HuH-7.5 (cell line): ENCODE measurements around the gene LRRFIP2.
"Not testable (repeated sequence)": the region's sequence is repeated elsewhere in the genome, so short reads cannot be mapped to it uniquely, and the experiment has no call there.

Source experiments
- DNase-seq: peaks from one replicate; pipeline ENCODE4 v3.0.0; 2011; ENCODE audit warnings: low spot score

The LRRFIP2 gene

GRCh38 chr3:37189109-37189508 is 14.7 kb upstream of the LRRFIP2 start:
- DNase-seq: no peak

DNA sequence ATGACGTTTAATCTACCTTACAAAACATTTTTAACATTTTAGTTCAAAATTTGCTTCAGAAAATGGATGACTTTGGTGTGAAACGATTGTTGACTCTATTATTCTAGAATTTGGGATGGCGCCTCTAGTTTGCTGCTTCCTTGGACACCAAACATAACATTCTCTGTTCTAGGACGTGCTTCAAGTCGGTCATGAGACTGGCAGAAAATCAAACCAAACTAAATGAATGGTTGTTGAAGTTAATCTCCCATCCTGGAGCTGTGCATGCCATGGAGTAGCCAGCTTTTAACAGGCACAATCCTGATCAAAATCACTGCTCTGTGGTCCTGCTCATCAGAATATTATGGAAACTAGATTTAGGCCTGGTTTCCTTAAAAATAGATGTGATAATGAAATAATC is 9.6 kb upstream of the LRRFIP2 start:
- DNase-seq: no peak

DNA sequence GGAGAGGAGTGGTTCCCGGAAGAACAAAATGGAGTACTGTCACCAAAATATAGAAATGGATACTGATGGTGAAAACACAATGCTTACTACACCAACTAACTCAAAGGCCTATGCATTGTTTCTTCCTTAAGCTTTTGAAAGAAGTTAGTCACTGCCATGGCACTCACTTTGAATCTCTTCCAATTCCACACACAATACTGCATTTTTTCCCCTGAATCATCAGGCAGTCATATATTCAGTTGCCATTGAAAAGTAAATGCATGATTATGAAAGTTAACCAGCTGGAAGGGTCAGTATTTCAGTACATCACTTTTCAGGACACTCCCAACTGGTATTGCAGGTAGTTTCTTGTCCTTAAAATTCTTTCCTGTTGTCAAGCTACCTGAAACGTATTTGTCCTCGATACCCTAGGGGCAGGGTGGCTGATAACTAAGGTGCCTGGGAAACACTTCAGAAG is 9.0 kb upstream of the LRRFIP2 start:
- no peak for DNase-seq

- DNase-seq: no peak
Measured at GRCh38 chr3:37182816-37183215, 8.4 kb upstream of the LRRFIP2 start.

DNA sequence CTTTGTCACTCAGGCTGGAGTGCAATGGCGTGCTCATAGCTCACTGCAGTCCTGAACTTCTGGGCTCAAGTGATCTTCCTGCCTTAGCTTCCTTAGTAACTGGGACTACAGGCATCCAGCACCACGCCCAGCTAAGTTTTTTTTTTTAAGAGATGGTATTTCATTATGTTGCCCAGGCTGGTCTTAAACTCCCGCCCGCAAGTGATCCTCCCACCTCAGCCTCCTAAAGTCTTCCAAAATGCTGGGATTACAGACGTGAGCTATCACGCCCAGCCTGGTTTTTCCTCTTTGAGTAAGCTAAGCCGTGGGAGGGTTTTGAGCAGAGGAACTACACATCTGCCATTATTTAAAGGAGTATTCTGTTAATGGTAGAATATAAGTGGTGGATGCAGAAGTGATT is 7.4 kb upstream of the LRRFIP2 start:
- no peak for DNase-seq

- DNase-seq: no peak
Measured at GRCh38 chr3:37179144-37179967, 5.0 kb upstream of the LRRFIP2 start.

DNA sequence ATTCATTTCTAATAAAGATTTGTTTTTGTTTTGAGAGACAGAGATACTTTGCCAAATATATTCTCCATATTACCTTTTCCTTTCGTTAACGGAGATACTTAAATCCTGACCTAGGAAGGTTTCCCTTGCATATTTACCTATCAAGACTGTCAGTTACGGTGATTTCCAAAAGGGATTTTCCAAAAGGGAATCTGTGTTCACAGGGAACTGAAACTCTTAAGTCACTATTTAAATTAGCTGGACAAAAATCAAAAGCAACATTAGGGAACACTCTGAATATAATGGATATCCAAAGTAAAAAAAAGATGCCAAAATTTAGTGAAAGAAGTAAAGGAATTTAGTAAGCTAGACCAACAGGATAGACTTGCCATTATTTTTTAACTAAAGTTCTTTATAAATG is 576 bp downstream of the LRRFIP2 start:
- no peak for DNase-seq

GRCh38 chr3:37171144-37171543 is 3.2 kb downstream of the LRRFIP2 start:
- DNase-seq: no peak

GRCh38 chr3:37170513-37170912 is 3.9 kb downstream of the LRRFIP2 start:
- no peak for DNase-seq

DNA sequence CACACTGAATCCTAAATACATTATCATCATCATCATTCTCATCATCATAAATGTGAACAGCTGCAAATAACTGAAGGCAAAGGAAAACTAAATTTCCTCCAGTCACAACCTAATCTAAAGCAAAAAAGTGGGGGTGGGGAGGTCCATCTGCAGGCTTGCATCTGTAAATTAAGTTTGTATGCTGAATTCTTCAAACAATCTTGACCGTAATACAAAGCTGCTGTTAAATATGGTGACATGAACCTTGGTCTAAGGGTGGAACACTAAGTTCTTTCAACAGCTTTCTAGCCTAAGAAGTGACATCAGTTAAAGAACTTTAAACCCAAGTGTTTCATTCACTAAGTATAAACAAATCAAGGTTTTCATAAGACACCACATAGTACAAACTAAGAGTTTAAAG is 4.3 kb downstream of the LRRFIP2 start:
- DNase-seq: no peak

DNA sequence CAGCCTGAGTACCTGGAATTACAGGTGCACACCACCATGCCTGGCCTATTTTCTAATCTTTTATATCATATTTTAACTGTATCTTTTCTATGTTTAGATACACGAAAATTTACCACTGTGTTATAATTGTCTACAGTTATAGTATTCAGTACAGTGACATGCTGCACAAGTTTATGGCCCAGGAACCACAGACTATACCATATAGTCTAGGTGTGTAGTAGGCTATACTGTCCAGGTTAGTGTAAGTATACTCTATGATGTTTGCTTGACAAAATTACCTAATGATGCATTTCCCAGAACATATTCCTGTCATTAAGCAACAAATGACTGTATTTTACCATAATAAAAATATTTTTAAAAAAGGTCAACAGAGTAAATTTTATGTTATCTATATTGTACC is 5.5 kb downstream of the LRRFIP2 start:
- no peak for DNase-seq

DNA sequence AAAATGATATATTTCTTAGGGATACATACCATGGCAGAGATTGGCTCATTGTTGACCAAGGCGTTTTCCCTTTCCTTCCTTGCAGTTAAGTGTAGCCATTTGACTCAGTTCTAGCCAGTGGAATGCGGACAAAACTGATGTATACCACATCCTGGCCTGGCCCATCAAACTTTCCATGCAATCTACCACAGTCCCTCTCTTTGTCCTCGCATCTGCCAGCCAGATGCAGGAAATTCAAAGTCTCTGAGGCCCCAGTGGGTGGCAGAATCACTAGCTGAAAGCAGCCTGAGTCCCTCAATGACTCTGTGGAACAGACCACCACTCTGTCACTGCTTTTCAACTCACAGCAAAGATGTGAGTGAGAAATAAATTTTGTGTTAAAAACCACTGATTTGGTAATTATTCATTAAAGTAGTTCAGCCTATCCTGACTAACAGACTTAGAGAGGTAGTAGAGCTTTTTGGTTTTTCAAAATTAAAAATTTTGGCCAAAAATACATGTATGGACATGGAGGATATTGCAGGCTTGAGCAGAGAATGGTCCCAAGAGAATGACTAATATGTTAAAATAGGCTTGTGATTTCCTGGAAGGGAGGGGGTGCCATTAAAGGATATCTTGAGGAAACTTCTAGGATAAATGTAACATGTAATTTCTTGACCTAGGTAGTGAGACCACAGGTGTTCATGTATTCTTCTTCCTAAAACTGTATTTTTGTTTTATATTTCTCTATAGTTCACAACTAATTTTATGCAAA is 10.9 kb downstream of the LRRFIP2 start:
- no peak for DNase-seq

- DNase-seq: no peak
Measured at GRCh38 chr3:37162501-37163245, 11.7 kb downstream of the LRRFIP2 start.

DNA sequence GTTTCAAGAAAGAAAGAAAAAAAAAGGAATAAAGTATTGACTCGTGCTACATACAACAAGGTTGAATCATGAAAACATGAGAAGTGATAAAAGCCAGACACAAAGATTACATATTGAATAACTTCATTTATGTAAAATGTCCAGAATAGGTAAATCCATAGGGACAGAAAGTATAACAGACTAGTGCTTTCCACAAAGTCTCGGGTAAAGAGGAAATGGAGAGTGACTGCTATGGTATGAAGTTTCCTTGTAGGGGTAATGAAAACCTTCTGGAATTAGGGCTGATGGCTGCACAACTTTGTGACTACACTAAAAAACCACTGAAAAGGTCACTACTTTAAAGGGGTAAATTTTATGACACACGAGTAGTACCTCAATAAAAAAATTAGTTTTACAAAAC is 13.0 kb downstream of the LRRFIP2 start:
- DNase-seq: no peak

DNA sequence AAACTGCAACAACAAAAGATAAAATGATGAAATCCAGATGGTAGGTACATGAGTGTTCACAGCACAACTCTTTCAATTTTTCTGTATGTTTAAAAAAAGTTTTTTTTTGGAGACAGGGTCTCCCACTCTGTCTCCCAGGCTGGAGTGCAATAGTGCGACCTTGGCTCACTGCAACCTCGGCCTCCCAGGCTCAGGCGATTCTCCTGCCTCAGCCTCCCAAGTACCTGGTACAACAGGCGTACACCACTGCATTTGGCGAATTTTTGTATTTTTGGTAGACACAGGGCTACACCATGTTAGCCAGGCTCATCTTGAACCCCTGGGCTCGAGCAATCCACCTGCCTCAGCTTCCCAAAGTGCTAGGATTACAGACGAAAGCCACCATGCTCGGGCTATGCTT is 18.6 kb downstream of the LRRFIP2 start:
- DNase-seq: no peak

DNA sequence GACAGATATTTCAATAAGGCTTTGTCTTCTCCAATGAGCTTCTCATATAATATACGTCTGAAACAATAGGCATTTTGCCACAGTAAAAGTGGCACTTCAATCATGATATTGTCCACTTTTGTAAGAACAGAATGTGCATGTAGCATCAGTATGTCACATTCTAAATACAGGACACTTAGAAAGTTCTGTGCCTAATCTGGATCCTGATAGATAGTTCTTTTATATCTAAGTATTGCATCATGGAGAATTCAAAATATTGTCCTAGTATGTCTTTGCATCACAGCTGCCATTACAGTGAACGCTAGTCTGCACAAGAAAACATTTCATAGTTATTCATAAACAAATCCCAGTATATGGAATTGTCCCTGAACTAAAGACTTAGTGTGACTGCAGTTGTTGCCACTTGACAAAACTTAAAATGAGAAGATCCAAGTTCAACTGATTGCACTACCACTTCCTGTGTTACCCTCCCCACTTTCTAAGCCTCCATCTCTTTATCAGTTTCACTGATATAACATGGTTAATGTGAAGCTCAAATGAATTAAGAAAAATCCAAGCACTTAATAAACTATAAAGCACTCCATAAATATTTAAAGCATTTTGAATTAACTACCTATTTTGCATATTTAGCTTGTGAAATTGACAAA is 19.6 kb downstream of the LRRFIP2 start:
- no peak for DNase-seq

- DNase-seq: no peak
Measured at GRCh38 chr3:37150621-37151020, 23.8 kb downstream of the LRRFIP2 start.

- DNase-seq: no peak
Measured at GRCh38 chr3:37149257-37149656, 25.1 kb downstream of the LRRFIP2 start.

DNA sequence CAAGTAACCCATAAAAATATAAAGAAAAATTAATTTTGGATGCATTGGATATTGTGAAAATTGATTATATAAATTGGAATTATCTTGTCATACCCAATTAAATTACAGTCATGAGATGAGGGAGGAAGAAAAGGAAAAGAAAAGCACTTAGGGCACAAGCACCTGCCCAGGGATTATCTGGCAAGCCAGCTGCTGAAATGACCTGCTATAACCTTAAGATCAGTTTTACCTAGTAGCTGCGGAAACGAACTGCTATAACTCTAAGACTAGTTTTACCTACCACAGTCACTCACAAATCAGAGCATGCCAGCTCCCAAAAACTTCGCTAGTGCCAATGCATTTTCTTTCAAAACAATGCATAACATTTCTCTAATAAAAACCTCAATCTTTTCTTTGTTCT is 26.2 kb downstream of the LRRFIP2 start:
- DNase-seq: no peak

- no peak for DNase-seq
Measured at GRCh38 chr3:37147666-37148065, 26.7 kb downstream of the LRRFIP2 start.

- DNase-seq: not testable (repeated sequence)
Measured at GRCh38 chr3:37146927-37147326, 27.5 kb downstream of the LRRFIP2 start.

DNA sequence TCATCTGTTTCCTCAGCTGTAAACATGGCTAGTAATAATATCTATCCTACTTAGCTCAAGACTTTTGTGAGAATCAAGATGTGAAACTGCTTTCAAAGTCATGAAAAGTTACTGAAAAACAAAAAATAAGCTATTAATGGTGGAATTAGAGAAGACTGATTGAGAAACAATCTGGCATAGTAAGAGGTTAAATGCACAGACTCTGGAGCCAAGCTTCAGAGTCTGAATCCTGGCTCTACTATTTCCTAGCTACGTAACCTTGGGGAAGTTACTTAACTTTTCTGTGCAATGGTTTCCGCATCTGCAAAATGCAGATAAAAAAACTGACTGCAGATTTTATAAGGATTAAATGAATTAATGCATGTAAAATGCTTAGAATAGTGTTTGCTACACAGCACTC is 28.8 kb downstream of the LRRFIP2 start:
- DNase-seq: no peak
